ENCODE results near the gene RAPGEF5.

GRCh38 chr7:22189741-22190140, 167.2 kb downstream of the RAPGEF5 start:
- no peak for TF ChIP-seq CTCF (IDR thresholded peaks at IDR 0.05 in 8 of 11, conservative IDR thresholded peaks at IDR 0.05 in 3 of 11)
- TF ChIP-seq POLR2A (IDR thresholded peaks at IDR 0.05) = no peak
